Epidermal melanocyte (primary cell): ENCODE results near the gene SAV1.

Experiments used
- DNase-seq: peaks from one replicate; pipeline ENCODE4 v3.0.0; 2011; ENCODE audit warnings: low spot score; ENCODE audit not compliant: insufficient read length

The SAV1 gene

GRCh38 chr14:50610465-50610864 lies 57.6 kb downstream of the SAV1 start:
- DNase-seq, result no peak

DNA sequence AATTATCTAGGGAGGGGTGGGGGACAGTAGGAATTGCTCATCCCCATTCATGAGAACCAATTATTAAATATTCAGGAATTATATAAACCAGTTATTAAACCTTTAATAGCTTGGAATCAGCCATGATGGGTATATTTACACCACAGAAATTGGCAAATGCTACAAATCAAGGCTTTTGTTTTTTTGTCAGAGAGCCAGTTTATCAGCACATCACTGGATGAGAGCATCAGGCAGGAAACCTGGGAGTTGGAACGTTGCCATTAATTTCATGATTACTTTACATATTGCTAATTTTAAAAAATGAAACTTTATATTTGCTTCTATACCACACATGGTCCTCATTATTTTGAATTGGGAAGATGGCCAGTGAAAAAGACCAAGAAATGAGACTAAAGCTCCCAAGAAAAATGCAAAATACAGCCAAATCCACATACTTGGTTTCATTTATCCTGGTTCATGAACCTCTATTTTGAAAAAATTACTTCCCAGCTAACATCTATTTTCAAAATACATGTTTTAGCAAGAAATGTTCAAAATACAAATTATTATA lies 59.7 kb downstream of the SAV1 start:
- DNase-seq, result no peak

- DNase-seq, result no peak
Measured at GRCh38 chr14:50607761-50608160, 60.3 kb downstream of the SAV1 start.

GRCh38 chr14:50607181-50607580 lies 60.9 kb downstream of the SAV1 start:
- no peak for DNase-seq

DNA sequence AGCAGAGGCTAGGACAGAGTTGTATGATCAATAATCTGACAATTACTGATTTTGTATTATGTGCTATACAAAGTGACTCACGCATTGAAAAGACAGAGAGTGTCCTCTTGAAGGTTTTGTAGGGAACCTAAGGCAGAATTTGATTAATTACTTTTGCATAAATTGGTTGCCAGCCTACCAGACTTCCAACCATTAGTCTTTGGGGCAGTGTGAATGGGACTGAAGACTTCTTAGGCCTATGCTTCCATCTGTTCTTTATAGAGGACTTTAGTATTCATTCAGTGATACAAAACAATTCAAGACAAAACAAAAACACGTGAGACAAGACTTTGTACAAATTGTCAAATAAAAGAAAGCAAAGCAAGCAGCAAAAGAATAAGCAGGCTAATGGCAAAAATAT lies 61.6 kb downstream of the SAV1 start:
- DNase-seq, result no peak

DNA sequence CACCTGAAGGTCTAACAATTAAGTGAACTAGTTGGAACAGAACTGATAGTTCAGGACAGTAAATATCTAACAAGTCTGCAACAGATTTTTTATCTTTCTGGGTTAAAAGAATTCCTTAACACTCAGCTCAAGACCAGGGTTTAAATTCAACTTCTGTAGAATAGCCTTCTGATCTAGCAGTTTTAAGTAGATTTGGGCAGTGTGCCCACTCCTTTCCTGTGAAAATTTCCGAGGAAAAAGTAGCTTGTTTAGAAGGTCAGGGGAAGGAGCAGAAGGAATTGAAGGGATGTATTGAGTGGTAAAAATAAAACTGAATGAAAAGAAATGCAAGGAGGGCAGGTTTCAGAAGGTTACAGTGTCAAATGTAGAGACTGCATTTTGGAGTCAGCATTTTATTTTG lies 62.3 kb downstream of the SAV1 start:
- no peak for DNase-seq

- no peak for DNase-seq
Measured at GRCh38 chr14:50603565-50603964, 64.5 kb downstream of the SAV1 start.

- DNase-seq, result no peak
Measured at GRCh38 chr14:50602035-50602434, 66.1 kb downstream of the SAV1 start.

DNA sequence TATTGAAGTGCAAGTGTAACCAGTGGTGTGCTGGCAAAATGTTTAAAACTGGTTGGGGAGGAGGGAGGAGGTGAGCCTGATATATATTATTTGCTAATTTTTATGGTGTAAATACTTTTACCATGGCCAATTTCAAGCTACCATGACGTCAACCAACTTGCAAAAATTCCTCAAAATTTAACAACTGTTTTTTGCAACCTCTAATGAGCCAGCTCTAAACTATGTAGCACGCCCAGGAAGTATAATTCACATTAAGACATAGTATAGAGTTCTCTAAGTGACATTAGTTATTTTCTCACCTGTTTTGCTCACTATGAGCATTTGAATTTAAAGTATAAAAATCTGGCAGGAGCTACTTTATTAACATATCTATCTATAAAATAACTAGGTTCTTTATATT lies 66.7 kb downstream of the SAV1 start:
- DNase-seq, result no peak

- no peak for DNase-seq
Measured at GRCh38 chr14:50600849-50601248, 67.3 kb downstream of the SAV1 start.

DNA sequence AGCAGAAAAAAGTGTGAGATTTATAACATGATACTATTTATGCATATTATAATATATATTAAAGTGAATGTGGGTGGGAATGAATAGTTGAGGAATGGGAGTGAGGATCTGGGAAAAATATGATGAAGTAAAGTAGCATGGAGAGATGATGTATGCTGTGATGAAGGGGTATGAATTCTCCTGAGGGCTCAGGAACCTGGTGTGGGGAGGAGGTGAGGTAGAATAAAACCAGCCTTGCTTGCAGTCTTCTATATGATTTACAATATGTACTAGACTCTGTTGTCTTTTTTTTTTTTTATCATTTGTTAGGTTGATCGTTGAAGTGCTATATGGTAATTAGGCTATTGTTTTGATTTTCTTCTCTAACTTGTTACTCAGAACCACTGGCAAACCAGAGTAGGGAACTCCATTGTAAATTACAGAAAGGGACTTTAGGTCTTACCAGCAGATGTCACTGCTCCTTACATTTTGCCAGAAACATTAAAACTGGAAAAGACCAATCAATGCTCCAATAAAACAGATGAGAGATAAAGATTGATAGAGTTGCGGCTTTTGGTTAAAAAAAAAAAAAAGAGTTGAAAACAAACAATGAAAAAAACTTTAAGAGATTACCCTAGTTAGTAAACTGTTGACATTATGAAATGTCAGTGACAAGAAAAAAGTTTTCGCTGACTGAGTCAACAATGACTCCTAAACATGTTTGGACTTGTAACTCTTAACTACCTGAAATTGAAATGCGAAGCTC lies 68.2 kb downstream of the SAV1 start:
- DNase-seq, result no peak

DNA sequence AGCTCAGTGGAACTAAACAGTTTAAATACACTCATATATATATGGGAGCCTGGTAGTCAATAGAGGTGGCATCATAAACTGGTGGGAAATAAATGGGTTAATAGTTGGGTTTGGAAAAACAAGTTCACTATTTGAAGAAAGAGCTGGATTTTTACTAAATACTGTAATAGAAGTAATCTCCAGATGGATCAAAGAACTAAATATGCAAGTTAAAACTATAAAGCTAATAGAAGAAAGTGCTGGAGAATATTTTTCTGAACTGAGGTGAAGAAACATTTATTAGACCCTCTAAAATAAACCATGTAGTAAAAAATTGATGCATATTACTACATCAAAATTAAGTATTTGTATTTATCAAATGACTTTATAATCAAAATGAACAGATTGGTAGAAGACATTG lies 69.3 kb downstream of the SAV1 start:
- no peak for DNase-seq

DNA sequence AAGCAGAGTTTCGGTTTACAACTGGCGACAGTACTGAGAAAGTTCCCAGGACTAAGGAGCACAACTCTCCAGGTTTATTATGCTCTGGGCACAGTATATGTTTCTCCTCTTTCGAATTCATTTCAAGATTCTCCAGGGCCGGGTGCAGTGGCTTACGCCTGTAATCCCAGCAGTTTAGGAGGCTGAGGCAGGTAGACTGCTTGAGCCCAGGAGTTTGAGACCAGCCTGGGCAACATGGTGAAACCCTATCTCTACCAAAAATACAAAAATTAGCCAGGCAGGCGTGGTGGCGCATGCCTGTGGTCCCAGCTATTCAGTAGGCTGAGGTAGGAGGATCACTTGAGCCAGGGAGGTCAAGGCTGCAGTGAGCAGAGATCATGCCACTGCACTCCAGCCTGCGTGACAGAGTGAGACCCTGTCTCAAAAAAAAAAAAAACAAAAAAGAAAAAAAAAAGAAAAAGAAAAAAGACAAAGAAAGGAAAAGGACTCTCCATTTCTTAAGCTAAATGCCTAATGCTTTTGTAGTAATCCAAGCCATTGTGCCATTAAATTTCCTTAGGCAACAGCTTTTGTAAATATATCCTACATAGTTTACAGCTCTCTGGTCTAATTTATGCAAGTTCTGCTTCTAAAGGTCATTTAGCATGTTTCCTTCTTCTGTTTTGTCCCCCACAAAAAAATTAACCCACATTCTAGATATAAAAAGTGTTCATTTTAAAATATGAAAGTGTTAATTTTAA lies 73.4 kb downstream of the SAV1 start:
- DNase-seq, result no peak

- no peak for DNase-seq
Measured at GRCh38 chr14:50590464-50590863, 77.6 kb downstream of the SAV1 start.
